Astrocyte (in vitro differentiated cells and primary cell): Measurements from ENCODE around the gene PRRC2C. TPM values are rescaled to one million over a fixed set of nuclear protein-coding genes. Genes with fewer than 3 reads are reported as not detected.

ENCODE experiments used
- DNase-seq: peaks from one replicate; pipeline ENCODE4 v3.0.0-alpha.2; 2010; ENCODE audit warnings: low read depth
- FAIRE-seq: peaks from 2 replicates; lab custom pipeline; 2011; peaks lifted over from hg19 to GRCh38; lab: Jason Lieb, UNC
- H2AFZ ChIP-seq: 2 replicates; pipeline ENCODE4 v1.6.0; 2012; ENCODE audit warnings: low read depth, low read length, inconsistent platforms
- H3K27ac ChIP-seq: 2 replicates; pipeline ENCODE4 v1.5.1; 2011; ENCODE audit warnings: low read depth, low read length, inconsistent platforms
- H3K27me3 ChIP-seq: 2 replicates; pipeline ENCODE4 v1.6.0; 2011; ENCODE audit warnings: low read length, inconsistent platforms; ENCODE audit not compliant: insufficient read depth
- H3K36me3 ChIP-seq: 2 replicates; pipeline ENCODE4 v1.5.1; 2011; ENCODE audit warnings: low read length, inconsistent platforms; ENCODE audit not compliant: insufficient read depth
- H3K4me1 ChIP-seq: 2 replicates; pipeline ENCODE4 v1.5.1; 2011; ENCODE audit warnings: low read length, inconsistent platforms; ENCODE audit not compliant: insufficient read depth
- H3K4me2 ChIP-seq: 2 replicates; pipeline ENCODE4 v1.6.0; 2012; ENCODE audit warnings: low read length, inconsistent platforms
- H3K4me3 ChIP-seq: 2 replicates; pipeline ENCODE4 v1.5.1; 2011; ENCODE audit warnings: low read depth, mild to moderate bottlenecking, low read length, inconsistent platforms; ENCODE audit not compliant: insufficient read depth
- H3K79me2 ChIP-seq: 2 replicates; pipeline ENCODE4 v1.6.0; 2012; ENCODE audit warnings: mild to moderate bottlenecking, low read length, inconsistent platforms; ENCODE audit not compliant: insufficient read depth
- H3K9ac ChIP-seq: 2 replicates; pipeline ENCODE4 v1.6.0; 2012; ENCODE audit warnings: mild to moderate bottlenecking, low read length, inconsistent platforms
- H3K9me3 ChIP-seq: 2 replicates; pipeline ENCODE4 v1.5.1; 2012; ENCODE audit warnings: low read depth, mild to moderate bottlenecking, low read length, inconsistent platforms; ENCODE audit not compliant: insufficient read depth
- H4K20me1 ChIP-seq: 2 replicates; pipeline ENCODE4 v1.6.0; 2012; ENCODE audit warnings: low read length, inconsistent platforms; ENCODE audit not compliant: insufficient read depth
- H3K27ac Mint-ChIP-seq: one replicate; pipeline ENCODE4 v1.8.0; 2021; ENCODE audit warnings: mild to moderate bottlenecking, mixed read lengths; ENCODE audit not compliant: unreplicated experiment
- H3K27me3 Mint-ChIP-seq: one replicate; pipeline ENCODE4 v1.8.0; 2021; ENCODE audit warnings: low read depth, mixed read lengths; ENCODE audit not compliant: unreplicated experiment
- H3K36me3 Mint-ChIP-seq: one replicate; pipeline ENCODE4 v1.8.0; 2021; ENCODE audit warnings: low read depth, mixed read lengths; ENCODE audit not compliant: unreplicated experiment
- H3K4me1 Mint-ChIP-seq: one replicate; pipeline ENCODE4 v1.8.0; 2021; ENCODE audit warnings: low read depth, mixed read lengths; ENCODE audit not compliant: unreplicated experiment
- H3K4me3 Mint-ChIP-seq: one replicate; pipeline ENCODE4 v1.8.0; 2021; ENCODE audit warnings: mild to moderate bottlenecking, moderate library complexity, mixed read lengths; ENCODE audit not compliant: unreplicated experiment
- H3K9me3 Mint-ChIP-seq: one replicate; pipeline ENCODE4 v1.8.0; 2021; ENCODE audit warnings: mild to moderate bottlenecking, mixed read lengths; ENCODE audit not compliant: unreplicated experiment
- EZH2 ChIP-seq: IDR thresholded peaks from 2 replicates; pipeline ENCODE4 v1.6.1; 2012; ENCODE audit warnings: mild to moderate bottlenecking, low read length, inconsistent platforms; ENCODE audit not compliant: insufficient read depth
- total RNA-seq: library from RNA; stranded (reverse); gene quantifications from 2 replicates; pipeline ENCODE4 v1.2.1, GENCODE V29; 2021
- TF ChIP-seq, protein P1 (sequence below): IDR thresholded peaks from 2 replicates; pipeline ENCODE4 v1.5.1; 2011; ENCODE audit warnings: low read depth, mild to moderate bottlenecking, inconsistent platforms, low read length, moderate library complexity; ENCODE audit not compliant: insufficient read depth

Gene PRRC2C
- total RNA-seq, 1 donor from 2014 or later = 196 TPM

DNA sequence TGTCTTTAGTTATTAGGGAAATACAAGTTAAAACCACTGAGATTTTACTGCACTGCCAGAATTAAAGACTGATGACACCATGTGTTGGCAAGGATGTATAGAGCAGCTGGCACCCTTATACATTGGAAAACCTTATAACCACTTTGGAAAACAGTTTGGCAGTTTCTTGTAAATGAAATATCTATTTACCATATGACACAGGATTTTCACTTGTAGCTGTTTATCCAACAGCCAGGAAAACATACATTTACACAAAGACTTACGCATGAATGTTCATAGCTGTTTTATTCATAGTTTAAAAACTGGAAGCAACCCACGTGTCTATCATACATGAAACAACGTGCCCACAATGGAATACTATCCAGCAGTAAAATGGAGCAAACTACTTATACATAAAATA lies 45.3 kb downstream of the PRRC2C start:
- Histone ChIP-seq H3K9ac (no peak overlapping the region), H2AFZ (no peak overlapping the region), H3K4me3 (no peak overlapping the region), H3K79me2 (peaks cover 27% of the 10 kb centered on the region), H3K36me3 (peaks cover 66% of the 10 kb centered on the region), H4K20me1 (peaks cover 19% of the 10 kb centered on the region), H3K27me3 (no peaks in the 10 kb centered on the region), H3K27ac (no peak overlapping the region), H3K4me2 (no peak overlapping the region), H3K4me1 (no peaks in the 10 kb centered on the region), H3K9me3 (no peaks in the 10 kb centered on the region)
- DNase-seq (no peak), FAIRE-seq (no peak)
- H3K4me1 Mint-ChIP-seq = no peaks in the 10 kb centered on the region
- TF ChIP-seq, protein P1, sequence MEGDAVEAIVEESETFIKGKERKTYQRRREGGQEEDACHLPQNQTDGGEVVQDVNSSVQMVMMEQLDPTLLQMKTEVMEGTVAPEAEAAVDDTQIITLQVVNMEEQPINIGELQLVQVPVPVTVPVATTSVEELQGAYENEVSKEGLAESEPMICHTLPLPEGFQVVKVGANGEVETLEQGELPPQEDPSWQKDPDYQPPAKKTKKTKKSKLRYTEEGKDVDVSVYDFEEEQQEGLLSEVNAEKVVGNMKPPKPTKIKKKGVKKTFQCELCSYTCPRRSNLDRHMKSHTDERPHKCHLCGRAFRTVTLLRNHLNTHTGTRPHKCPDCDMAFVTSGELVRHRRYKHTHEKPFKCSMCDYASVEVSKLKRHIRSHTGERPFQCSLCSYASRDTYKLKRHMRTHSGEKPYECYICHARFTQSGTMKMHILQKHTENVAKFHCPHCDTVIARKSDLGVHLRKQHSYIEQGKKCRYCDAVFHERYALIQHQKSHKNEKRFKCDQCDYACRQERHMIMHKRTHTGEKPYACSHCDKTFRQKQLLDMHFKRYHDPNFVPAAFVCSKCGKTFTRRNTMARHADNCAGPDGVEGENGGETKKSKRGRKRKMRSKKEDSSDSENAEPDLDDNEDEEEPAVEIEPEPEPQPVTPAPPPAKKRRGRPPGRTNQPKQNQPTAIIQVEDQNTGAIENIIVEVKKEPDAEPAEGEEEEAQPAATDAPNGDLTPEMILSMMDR = no peak
- TF ChIP-seq EZH2 = no peak
- H3K27me3 Mint-ChIP-seq = no peaks in the 10 kb centered on the region
- peaks cover 13% of the 10 kb centered on the region for H3K36me3 Mint-ChIP-seq
- no peak overlapping the region for H3K27ac Mint-ChIP-seq
- no peaks in the 10 kb centered on the region for H3K9me3 Mint-ChIP-seq
- H3K4me3 Mint-ChIP-seq = no peak overlapping the region

DNA sequence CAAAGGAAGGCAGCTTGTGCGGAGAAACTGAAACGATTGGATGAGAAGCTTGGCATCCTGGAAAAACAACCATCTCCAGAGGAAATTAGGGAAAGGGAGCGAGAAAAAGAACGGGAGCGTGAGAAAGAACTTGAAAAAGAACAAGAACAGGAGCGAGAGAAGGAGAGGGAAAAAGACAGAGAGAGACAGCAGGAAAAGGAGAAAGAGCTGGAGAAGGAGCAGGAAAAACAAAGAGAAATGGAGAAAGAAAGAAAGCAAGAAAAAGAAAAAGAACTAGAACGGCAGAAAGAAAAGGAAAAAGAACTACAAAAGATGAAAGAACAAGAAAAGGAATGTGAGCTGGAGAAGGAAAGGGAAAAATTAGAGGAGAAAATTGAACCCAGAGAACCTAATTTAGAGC lies 47.2 kb downstream of the PRRC2C start:
- H3K27me3 Mint-ChIP-seq = no peaks in the 10 kb centered on the region
- no peak overlapping the region for H3K27ac Mint-ChIP-seq
- H3K36me3 Mint-ChIP-seq = peaks cover 18% of the 10 kb centered on the region
- no peak overlapping the region for H3K4me3 Mint-ChIP-seq
- Histone ChIP-seq H3K4me2 (no peak overlapping the region), H3K9ac (no peak overlapping the region), H3K9me3 (no peaks in the 10 kb centered on the region), H3K4me3 (no peak overlapping the region), H3K27ac (no peak overlapping the region), H3K27me3 (no peaks in the 10 kb centered on the region), H3K4me1 (no peaks in the 10 kb centered on the region), H4K20me1 (peaks cover 19% of the 10 kb centered on the region), H2AFZ (no peak overlapping the region), H3K36me3 (peaks cover 75% of the 10 kb centered on the region), H3K79me2 (peaks cover 27% of the 10 kb centered on the region)
- no peak for FAIRE-seq
- no peaks in the 10 kb centered on the region for H3K4me1 Mint-ChIP-seq
- no peak for DNase-seq
- no peak for TF ChIP-seq EZH2
- no peaks in the 10 kb centered on the region for H3K9me3 Mint-ChIP-seq

DNA sequence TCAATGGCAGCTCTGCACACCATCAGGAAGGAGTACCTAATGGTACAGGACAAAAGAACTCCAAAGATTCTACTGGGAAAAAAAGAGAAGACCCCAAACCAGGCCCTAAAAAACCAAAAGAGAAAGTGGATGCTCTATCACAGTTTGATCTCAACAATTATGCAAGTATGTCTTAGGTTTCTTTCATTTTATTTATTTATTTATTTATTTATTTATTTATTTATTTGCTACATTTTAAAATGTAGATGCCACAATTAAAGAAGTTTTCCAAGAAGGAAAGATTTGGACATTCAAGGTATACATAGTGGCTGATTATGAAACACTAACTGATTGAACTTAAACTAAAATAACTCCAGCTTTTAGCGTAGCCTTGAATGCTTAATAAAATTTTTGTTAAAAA lies 60.2 kb downstream of the PRRC2C start:
- DNase-seq (no peak), FAIRE-seq (no peak)
- no peak overlapping the region for H3K4me3 Mint-ChIP-seq
- Histone ChIP-seq H4K20me1 (peaks cover 46% of the 10 kb centered on the region), H3K27me3 (no peaks in the 10 kb centered on the region), H2AFZ (no peak overlapping the region), H3K79me2 (peaks cover 84% of the 10 kb centered on the region), H3K9ac (no peak overlapping the region), H3K9me3 (no peaks in the 10 kb centered on the region), H3K4me3 (no peak overlapping the region), H3K4me2 (no peak overlapping the region), H3K36me3 (peaks cover 63% of the 10 kb centered on the region), H3K27ac (no peak overlapping the region), H3K4me1 (no peaks in the 10 kb centered on the region)
- H3K4me1 Mint-ChIP-seq = no peaks in the 10 kb centered on the region
- TF ChIP-seq EZH2 = no peak
- TF ChIP-seq, protein P1 = no peak
- H3K27me3 Mint-ChIP-seq = no peaks in the 10 kb centered on the region
- H3K27ac Mint-ChIP-seq = no peak overlapping the region
- H3K9me3 Mint-ChIP-seq = no peaks in the 10 kb centered on the region
- H3K36me3 Mint-ChIP-seq = peaks cover 17% of the 10 kb centered on the region
